Measurements from ENCODE around the gene ALDH1B1. TPM values are rescaled to one million over a fixed set of nuclear protein-coding genes. Genes with fewer than 3 reads are reported as not detected.

The ALDH1B1 gene
- total and polyA plus RNA-seq, 9 of the 15 experiments (the other 6 are each of a cell fraction or from before 2014, with no cell fraction given): 8.6 to 46.5 (median 30.8) TPM

DNA sequence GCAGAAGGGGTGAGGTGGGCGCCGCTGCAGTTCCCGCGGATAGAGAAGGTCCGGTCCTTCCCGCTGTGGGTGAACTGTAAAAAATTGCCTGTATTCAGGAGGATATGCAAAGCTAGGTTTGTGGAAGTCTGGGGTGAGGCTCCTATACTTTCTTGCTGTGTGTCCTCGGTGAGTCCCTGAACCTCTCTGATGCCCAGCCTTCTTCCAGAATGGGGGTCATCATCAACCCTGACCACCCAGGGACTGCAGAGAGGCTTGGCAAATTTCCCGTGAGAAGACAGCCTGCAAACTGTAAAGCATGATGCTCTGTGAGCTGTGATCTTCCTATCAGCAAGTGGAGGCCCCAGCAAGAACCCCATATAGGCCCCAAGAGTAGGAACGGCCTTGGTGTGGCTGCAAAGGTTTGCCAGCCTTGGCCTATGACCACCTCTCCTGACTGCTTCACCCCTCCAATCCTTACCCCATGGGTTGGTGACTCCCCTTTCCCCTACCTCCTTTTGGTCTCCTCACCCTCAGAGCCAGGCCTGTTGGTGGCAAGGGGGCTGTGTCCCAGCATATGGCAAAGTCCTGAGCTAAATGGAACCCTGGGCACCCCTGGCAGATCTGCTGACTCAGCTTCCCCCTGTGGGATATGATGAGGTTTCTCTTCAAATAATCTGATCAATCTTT lies 760 bp downstream of the ALDH1B1 start:
- POLR2A ChIA-PET: interaction anchor here (0.6 to 0.9 kb wide), 4 partner anchors 11 to 414 kb away, joined by 3 to 4 read pairs (median 4); no protein-coding TSS in a partner anchor
- H3K4me1 ChIP-seq (replicated peaks in 1 of 2; ENCODE audit: control insufficient read depth in 2 of 2, insufficient read depth in 2 of 2, low read length in 2 of 2): peaks cover 36 to 47% of the 10 kb centered on the region in 2 experiments
- intact Hi-C loops (cut with micrococcal nuclease): loop anchor here (2.0 kb wide), 1 partner anchor 488 kb away; the partner anchor contains the start of gene SLC25A51
- TF ChIP-seq CHD1 (IDR thresholded peaks at IDR 0.05; ENCODE audit: low read length) (peak; percentile 79), MAFG (tag; conservative IDR thresholded peaks at IDR 0.05) (peak; percentile 88), RBM25 (IDR thresholded peaks at IDR 0.05; ENCODE audit: low read depth, low read length, severe bottlenecking) (peak; percentile 97), RCOR1 (IDR thresholded peaks at IDR 0.05; ENCODE audit: borderline replicate concordance in 1 of 2, low read depth in 2 of 2, low read length in 2 of 2) (0 out of 4 replicates have a peak, but pooled peaks of 1 of the 2 experiments have one; percentile 19), ZFP36 (IDR thresholded peaks at IDR 0.05; ENCODE audit: low read depth, low read length, partially characterized antibody) (peak; percentile 95), ZNF316 (IDR thresholded peaks at IDR 0.05) (peak; percentile 97), BCOR (IDR thresholded peaks at IDR 0.05) (peak; percentile 94), FIP1L1 (IDR thresholded peaks at IDR 0.05; ENCODE audit: low read depth, low read length, poor library complexity, severe bottlenecking) (no peak), C11orf30 (IDR thresholded peaks at IDR 0.05; ENCODE audit: low read depth) (peak; percentile 93), HNRNPLL (IDR thresholded peaks at IDR 0.05; ENCODE audit: low read depth, low read length, poor library complexity, severe bottlenecking) (no peak), NRF1 (conservative IDR thresholded peaks at IDR 0.05 in 1 of 2, IDR thresholded peaks at IDR 0.05 in 1 of 2) (no peak), ZNF507 (tag; conservative IDR thresholded peaks at IDR 0.05) (no peak), MAFK (IDR thresholded peaks at IDR 0.05; ENCODE audit: low read length) (peak; percentile 90)
- TF ChIP-seq, protein P1, sequence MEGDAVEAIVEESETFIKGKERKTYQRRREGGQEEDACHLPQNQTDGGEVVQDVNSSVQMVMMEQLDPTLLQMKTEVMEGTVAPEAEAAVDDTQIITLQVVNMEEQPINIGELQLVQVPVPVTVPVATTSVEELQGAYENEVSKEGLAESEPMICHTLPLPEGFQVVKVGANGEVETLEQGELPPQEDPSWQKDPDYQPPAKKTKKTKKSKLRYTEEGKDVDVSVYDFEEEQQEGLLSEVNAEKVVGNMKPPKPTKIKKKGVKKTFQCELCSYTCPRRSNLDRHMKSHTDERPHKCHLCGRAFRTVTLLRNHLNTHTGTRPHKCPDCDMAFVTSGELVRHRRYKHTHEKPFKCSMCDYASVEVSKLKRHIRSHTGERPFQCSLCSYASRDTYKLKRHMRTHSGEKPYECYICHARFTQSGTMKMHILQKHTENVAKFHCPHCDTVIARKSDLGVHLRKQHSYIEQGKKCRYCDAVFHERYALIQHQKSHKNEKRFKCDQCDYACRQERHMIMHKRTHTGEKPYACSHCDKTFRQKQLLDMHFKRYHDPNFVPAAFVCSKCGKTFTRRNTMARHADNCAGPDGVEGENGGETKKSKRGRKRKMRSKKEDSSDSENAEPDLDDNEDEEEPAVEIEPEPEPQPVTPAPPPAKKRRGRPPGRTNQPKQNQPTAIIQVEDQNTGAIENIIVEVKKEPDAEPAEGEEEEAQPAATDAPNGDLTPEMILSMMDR (IDR thresholded peaks at IDR 0.05 in 2 of 3, conservative IDR thresholded peaks at IDR 0.05 in 1 of 3; ENCODE audit: insufficient read depth in 2 of 3, low read depth in 1 of 3, low read length in 3 of 3): 0 out of 6 replicates have a peak, but pooled peaks of 1 of the 3 experiments have one; percentile 10
- TF ChIP-seq, protein P2, sequence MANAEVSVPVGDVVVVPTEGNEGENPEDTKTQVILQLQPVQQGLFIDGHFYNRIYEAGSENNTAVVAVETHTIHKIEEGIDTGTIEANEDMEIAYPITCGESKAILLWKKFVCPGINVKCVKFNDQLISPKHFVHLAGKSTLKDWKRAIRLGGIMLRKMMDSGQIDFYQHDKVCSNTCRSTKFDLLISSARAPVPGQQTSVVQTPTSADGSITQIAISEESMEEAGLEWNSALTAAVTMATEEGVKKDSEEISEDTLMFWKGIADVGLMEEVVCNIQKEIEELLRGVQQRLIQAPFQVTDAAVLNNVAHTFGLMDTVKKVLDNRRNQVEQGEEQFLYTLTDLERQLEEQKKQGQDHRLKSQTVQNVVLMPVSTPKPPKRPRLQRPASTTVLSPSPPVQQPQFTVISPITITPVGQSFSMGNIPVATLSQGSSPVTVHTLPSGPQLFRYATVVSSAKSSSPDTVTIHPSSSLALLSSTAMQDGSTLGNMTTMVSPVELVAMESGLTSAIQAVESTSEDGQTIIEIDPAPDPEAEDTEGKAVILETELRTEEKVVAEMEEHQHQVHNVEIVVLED (CRISPR knock-in tag; IDR thresholded peaks at IDR 0.05): no peak
- TF ChIP-seq, protein P3, sequence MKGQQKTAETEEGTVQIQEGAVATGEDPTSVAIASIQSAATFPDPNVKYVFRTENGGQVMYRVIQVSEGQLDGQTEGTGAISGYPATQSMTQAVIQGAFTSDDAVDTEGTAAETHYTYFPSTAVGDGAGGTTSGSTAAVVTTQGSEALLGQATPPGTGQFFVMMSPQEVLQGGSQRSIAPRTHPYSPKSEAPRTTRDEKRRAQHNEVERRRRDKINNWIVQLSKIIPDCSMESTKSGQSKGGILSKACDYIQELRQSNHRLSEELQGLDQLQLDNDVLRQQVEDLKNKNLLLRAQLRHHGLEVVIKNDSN (CRISPR knock-in tag; IDR thresholded peaks at IDR 0.05): no peak
- TF ChIP-seq, protein P4, sequence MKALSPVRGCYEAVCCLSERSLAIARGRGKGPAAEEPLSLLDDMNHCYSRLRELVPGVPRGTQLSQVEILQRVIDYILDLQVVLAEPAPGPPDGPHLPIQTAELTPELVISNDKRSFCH (CRISPR knock-in tag; IDR thresholded peaks at IDR 0.05): no peak
- TF ChIP-seq, protein P4 (tag; IDR thresholded peaks at IDR 0.05): no peak

More for the DNA sequence above, 760 bp downstream of the ALDH1B1 start:
- in situ Hi-C loops (cut with MboI): no loop called here
- peaks cover 31% of the 10 kb centered on the region for H3K79me2 ChIP-seq (ENCODE audit: control insufficient read depth, insufficient read depth, low read length)
- FAIRE-seq (no peak), ATAC-seq (no peak), DNase-seq (ENCODE audit: extremely low read depth in 1 of 4, low spot score in 3 of 4) (peak in 2 of 4 experiments; percentile 35 to 39)
- WGBS (ENCODE audit: insufficient coverage, low coverage, missing lambda C conversion rate): 1% methylated on average over 9 of the region's 9 CpGs
- H4K20me1 ChIP-seq (replicated peaks; ENCODE audit: control insufficient read depth, insufficient read depth, low read length): peaks cover 3% of the 10 kb centered on the region; the same call in 1 of the 2 replicates
- H3K9me1 ChIP-seq (ENCODE audit: control insufficient read depth, insufficient read depth, low read length): no peaks in the 10 kb centered on the region
- H2AFZ ChIP-seq (ENCODE audit: low read depth, low read length): peak overlapping the region; percentile 94
- H3K9ac ChIP-seq (ENCODE audit: insufficient read depth in 1 of 2, low read depth in 2 of 2, low read length in 2 of 2): peak overlapping the region; percentile 85 to 98
- BruUV-seq (replicated peaks): no TSS peak
- CTCF ChIA-PET (ENCODE audit: low intra/inter-chr PET ratio): no interaction called here
- peak overlapping the region; percentile 83 for H3K4me3 ChIP-seq
- H3K9me3 ChIP-seq (replicated peaks; ENCODE audit: control insufficient read depth, insufficient read depth, low read depth, low read length): no peaks in the 10 kb centered on the region
- H3K4me2 ChIP-seq (ENCODE audit: insufficient read depth, low read length): peak overlapping the region; percentile 96
- peak overlapping the region; percentile 68 for H3K27ac ChIP-seq (ENCODE audit: extremely low read depth, low read depth, low read length)
- H3K27me3 ChIP-seq (ENCODE audit: control insufficient read depth in 2 of 2, insufficient read depth in 2 of 2, low read length in 2 of 2): no peaks in the 10 kb centered on the region
- peaks cover 40% of the 10 kb centered on the region; the same call in 2 of the 3 replicates for H3K36me3 ChIP-seq (ENCODE audit: control insufficient read depth, insufficient read depth, low read length)
